HG03060 (cell line): ENCODE measurements around the gene CWC25.
"Not testable (repeated sequence)": the region's sequence is repeated elsewhere in the genome, so short reads cannot be mapped to it uniquely, and the experiment has no call there.

Experiments used
- ATAC-seq: cut with Tn5 transposase; IDR thresholded peaks from one replicate; pipeline ENCODE4 v1.9.1; 2021; ENCODE audit warnings: low read depth, moderate number of reproducible peaks; ENCODE audit not compliant: unreplicated experiment

CWC25 gene

GRCh38 chr17:38790148-38790707 is 34.9 kb downstream of the CWC25 start:
- ATAC-seq: not testable (repeated sequence)

GRCh38 chr17:38789185-38789584 is 35.9 kb downstream of the CWC25 start:
- ATAC-seq: no peak

- not testable (repeated sequence) for ATAC-seq
Measured at GRCh38 chr17:38787999-38788398, 37.1 kb downstream of the CWC25 start.

GRCh38 chr17:38786372-38786771 is 38.7 kb downstream of the CWC25 start:
- ATAC-seq: no peak

- no peak for ATAC-seq
Measured at GRCh38 chr17:38783227-38783626, 41.9 kb downstream of the CWC25 start.

- no peak for ATAC-seq
Measured at GRCh38 chr17:38779965-38780752, 45.0 kb downstream of the CWC25 start.

- ATAC-seq: no peak
Measured at GRCh38 chr17:38777641-38778250, 47.4 kb downstream of the CWC25 start.

- no peak for ATAC-seq
Measured at GRCh38 chr17:38773258-38773657, 51.9 kb downstream of the CWC25 start.

GRCh38 chr17:38768417-38768816 is 56.7 kb downstream of the CWC25 start:
- no peak for ATAC-seq

- no peak for ATAC-seq
Measured at GRCh38 chr17:38766341-38766740, 58.8 kb downstream of the CWC25 start.

GRCh38 chr17:38762231-38762630 is 62.9 kb downstream of the CWC25 start:
- no peak for ATAC-seq

- ATAC-seq: no peak
Measured at GRCh38 chr17:38761612-38762011, 63.5 kb downstream of the CWC25 start.

GRCh38 chr17:38753071-38753506 is 72.0 kb downstream of the CWC25 start:
- no peak for ATAC-seq

GRCh38 chr17:38752308-38753070 is 72.6 kb downstream of the CWC25 start, which contains the start of gene PSMB3:
Gene PSMB3 (plus strand): TSS chr17:38752741. CDS start chr17:38752827, 86 bp downstream.
- ATAC-seq: peak; percentile 74

- no peak for ATAC-seq
Measured at GRCh38 chr17:38751808-38752307, 73.3 kb downstream of the CWC25 start.

GRCh38 chr17:38751144-38751807 is 73.8 kb downstream of the CWC25 start:
- ATAC-seq: no peak
